ENCODE measurements around the gene KRT4.
"Not testable (repeated sequence)": the region's sequence is repeated elsewhere in the genome, so short reads cannot be mapped to it uniquely, and the experiment has no call there.

Gene KRT4

GRCh38 chr12:52813885-52814709, at the start of gene KRT4:
TSS of gene KRT4 (minus strand) at chr12:52814116. CDS start at chr12:52814058, 58 bp downstream.
- no peak for DNase-seq (ENCODE audit: low read depth in 3 of 3)

- DNase-seq (ENCODE audit: low read depth in 3 of 3) = no peak
Measured at GRCh38 chr12:52862023-52862422, 48.1 kb upstream of the KRT4 start.

GRCh38 chr12:52861511-52861910, 47.6 kb upstream of the KRT4 start:
- DNase-seq (ENCODE audit: low read depth in 3 of 3) = no peak

- no peak for DNase-seq (ENCODE audit: low read depth in 3 of 3)
Measured at GRCh38 chr12:52860102-52860823, 46.3 kb upstream of the KRT4 start.

GRCh38 chr12:52857500-52857899, 43.6 kb upstream of the KRT4 start:
- DNase-seq (ENCODE audit: low read depth in 3 of 3) = no peak

DNA sequence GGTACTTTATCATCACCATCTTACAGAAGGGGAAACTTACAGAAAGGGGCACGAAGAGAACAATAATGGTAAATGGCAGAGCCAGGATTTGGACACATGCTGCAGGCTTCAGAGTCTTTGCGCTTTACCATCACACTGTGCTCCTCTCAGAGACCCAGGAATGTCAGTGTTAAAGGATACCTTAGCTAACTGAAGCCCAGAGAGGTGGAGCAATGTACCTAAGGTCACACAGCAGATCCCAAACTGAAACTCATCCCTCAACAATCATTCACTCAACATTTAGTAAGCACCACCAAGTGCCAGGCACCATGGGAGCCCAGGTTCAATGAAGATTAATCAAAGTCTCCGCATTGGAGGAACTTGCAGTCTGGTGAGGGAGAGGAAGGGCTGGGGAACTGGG, 42.9 kb upstream of the KRT4 start:
- DNase-seq (ENCODE audit: low read depth in 3 of 3) = no peak

DNA sequence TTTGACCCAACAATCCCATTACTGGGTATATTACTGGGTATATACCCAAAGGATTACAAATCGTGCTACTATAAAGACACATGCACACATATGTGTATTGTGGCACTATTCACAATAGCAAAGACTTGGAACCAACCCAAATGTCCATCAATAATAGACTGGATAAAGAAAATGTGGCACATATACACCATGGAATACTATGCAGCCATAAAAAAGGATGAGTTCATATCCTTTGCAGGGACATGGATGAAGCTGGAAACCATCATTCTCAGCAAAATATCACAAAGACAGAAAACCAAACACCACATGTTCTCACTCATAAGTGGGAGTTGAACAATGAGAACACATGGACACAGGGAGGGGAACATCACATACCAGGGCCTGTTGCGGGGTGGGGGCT, 42.2 kb upstream of the KRT4 start:
- not testable (repeated sequence) for DNase-seq (ENCODE audit: low read depth in 3 of 3)

GRCh38 chr12:52851787-52852186, 37.9 kb upstream of the KRT4 start:
- no peak for DNase-seq (ENCODE audit: low read depth in 3 of 3)

DNA sequence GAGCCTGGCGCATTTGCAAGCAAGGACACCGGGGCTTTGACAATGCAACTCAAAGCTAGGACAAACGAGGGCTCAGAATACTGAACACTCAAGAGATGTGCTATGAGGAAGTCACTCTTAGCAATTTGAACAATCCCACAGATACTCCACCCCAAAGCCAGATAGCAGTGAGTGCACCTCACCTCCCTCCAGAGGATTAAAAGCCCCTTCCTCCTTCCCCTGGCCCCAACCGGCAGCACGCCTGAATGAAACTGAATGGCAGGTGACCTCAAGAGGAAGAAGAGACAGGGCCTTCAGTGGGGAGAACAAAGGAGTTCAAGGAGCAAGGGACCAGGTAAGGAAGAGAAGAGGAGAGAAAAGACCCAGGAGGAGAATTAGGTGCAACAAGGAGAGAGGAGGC, 36.8 kb upstream of the KRT4 start:
- no peak for DNase-seq (ENCODE audit: low read depth in 3 of 3)

DNA sequence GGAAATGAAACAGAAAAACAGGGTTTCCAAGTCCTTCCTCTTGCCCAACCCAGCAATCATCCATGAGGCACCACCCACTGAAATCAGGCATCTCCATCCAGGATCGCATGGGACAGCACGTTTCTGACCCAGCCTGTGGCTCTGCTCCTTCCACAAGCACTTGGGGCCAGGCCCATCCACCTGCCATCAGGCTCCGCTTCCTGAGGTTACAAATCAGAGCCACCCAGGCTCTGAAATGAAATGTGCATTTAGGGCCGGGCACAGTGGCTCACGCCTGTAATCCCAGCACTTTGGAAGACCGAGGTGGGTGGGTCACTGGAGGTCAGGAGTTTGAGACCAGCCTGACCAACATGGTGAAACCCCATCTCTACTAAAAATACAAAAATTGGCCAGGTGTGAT, 35.6 kb upstream of the KRT4 start:
- DNase-seq (ENCODE audit: low read depth in 3 of 3) = no peak

- DNase-seq (ENCODE audit: low read depth in 3 of 3) = no peak
Measured at GRCh38 chr12:52848661-52849255, 34.8 kb upstream of the KRT4 start, which contains the start of gene KRT78. TSS of gene KRT78 (minus strand) at chr12:52848994. CDS start at chr12:52848930, 64 bp downstream.

GRCh38 chr12:52847335-52848102, 33.6 kb upstream of the KRT4 start:
- no peak for DNase-seq (ENCODE audit: low read depth in 3 of 3)

DNA sequence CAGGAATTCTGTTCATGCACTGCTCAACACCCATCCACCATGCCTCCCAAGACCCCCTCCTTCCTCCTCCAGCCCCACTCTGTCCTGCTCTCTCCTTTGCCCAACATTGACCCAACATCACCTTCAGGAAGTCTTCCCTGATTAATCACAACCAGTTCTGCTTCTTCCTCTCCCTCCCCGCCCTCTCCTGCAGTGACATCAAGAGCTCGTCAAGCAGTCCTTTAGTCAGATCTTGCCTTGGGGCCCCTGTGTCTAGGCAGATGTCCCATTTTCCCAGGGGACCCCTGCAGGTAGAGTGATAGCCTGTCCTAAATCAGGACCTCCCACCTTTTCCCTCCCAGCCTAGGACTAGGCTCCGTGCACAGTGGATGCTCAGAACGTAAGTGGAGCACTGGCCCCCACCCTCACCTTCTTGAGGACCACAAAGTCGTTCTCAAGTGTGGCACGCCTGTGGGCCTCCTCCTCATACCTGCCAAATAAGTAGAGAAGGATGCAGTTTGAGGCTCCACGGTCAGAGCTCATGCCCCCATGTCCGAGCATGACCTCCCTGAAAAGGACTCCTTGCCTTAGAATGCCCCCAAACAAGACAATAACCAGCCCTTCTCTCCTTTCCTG, 32.5 kb upstream of the KRT4 start:
- DNase-seq (ENCODE audit: low read depth in 3 of 3) = no peak

DNA sequence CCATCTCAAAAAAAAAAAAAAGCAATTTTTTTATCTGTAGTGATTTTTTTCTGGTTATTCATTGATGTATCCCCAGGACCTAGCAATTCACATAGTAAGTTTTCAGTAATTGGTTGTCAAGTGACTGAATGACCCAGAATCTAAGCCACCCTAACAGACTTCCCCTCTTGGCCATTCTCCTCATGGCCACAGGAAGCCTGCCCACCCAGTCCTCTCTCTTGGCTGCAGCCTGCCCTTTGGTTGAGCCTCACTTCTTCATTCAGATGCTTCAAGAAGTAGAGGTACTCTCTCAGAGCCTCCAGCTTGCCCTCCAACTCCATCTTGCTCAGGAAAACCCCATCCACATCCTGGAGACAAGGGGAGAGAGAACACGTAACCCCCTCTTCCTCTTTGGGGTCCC, 32.0 kb upstream of the KRT4 start:
- no peak for DNase-seq (ENCODE audit: low read depth in 3 of 3)

DNA sequence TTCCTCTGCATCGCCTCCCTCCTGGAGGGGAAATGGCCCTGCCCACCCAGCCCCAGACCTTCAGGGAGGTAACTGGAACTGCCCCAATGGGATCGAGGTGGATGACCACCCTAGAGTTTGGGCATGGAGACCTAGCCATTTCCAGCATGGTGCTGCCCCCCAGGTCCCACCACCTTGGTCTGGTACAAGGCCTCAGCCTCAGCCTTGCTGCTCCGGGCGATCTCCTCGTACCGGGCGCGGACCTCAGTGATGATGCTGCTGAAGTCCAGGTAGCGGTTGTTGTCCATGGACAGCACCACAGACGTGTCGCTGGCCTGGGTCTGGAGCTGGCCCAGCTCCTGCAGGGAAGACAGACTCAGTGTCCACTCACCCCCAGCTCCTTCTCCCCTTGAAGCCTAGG, 30.5 kb upstream of the KRT4 start:
- DNase-seq (ENCODE audit: low read depth in 3 of 3) = no peak

GRCh38 chr12:52839436-52840105, 25.7 kb upstream of the KRT4 start:
- DNase-seq (ENCODE audit: low read depth in 3 of 3) = no peak

GRCh38 chr12:52838609-52839435, 24.9 kb upstream of the KRT4 start:
- DNase-seq (ENCODE audit: low read depth in 3 of 3) = no peak

GRCh38 chr12:52837781-52838608, 24.1 kb upstream of the KRT4 start:
- no peak for DNase-seq (ENCODE audit: low read depth in 3 of 3)

- no peak for DNase-seq (ENCODE audit: low read depth in 3 of 3)
Measured at GRCh38 chr12:52837413-52837741, 23.5 kb upstream of the KRT4 start.
